Caki2 (cell line): Measurements from ENCODE around the gene LTBP1. TPM values are rescaled to one million over a fixed set of nuclear protein-coding genes. Genes with fewer than 3 reads are reported as not detected.
"Not testable (repeated sequence)": the region's sequence is repeated elsewhere in the genome, so short reads cannot be mapped to it uniquely, and the experiment has no call there.

ENCODE experiments used
- DNase-seq: peaks from one replicate; pipeline ENCODE4 v3.0.0-alpha.2; 2015; ENCODE audit warnings: low read depth
- in situ Hi-C: cut with HindIII; loops from 2 replicates; pipeline ENCODE4 v1.10.0; 2016; ENCODE audit warnings: low sequenced_read_pairs, low pct_unique_long_range_greater_than_20kb, mixed read lengths
- total RNA-seq: library from RNA; depleted of rRNA; stranded (reverse); fragments of >200 nt; shearing (Covaris generic); gene quantifications from 2 replicates; pipeline ENCODE4 v1.2.3, GENCODE V29; 2014; ENCODE audit warnings: low replicate concordance

LTBP1 gene
- total RNA-seq, 1 experiment from 2014 or later, result 3.6 TPM

- in situ Hi-C loops, result no loop called here
- no peak for DNase-seq
Observed at GRCh38 chr2:33135645-33136044, 188.9 kb downstream of the LTBP1 start.

DNA sequence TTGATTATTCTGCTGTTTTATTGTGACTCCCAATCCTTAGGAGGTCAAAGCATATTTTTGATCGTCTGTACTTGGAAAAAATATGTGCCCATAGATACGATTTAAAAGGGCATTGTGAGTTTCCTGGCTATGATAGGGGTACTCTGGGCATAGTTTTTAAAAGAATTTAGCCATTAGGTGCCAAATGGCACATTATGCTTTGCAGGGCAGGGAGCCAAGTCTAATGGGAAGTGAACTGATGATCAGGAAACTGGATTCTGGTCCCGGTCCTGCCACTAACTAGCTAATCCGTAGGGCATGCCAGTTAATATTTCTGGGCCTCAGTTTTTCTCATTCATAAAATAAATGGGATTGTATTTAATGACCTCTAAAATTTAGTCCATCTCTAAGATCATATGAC is 189.3 kb downstream of the LTBP1 start:
- no peak for DNase-seq
- in situ Hi-C loops, result no loop called here

DNA sequence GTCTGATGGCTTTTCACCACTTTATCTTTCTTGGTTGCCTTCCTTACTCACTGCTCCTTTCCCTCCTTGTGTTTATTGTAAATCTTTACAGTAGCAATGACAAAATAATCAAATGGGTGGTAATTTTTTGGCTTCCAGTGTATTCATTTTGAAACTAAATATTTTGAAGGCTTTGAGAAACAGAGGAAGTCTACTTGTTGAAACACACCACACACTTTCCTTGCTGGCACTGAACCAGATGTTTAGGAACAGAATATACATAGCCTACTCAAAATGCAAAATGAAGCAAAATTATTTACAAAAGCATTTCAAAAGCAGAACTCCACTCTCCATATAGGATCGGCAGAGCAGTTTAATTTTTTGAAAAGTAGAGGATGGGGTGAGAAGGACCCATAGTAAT is 189.8 kb downstream of the LTBP1 start:
- in situ Hi-C loops, result no loop called here

GRCh38 chr2:33137331-33137730 is 190.6 kb downstream of the LTBP1 start:
- no peak for DNase-seq
- in situ Hi-C loops, result no loop called here

More for the DNA sequence above, 189.8 kb downstream of the LTBP1 start:
- DNase-seq, result no peak

- DNase-seq, result no peak
- in situ Hi-C loops, result no loop called here
Observed at GRCh38 chr2:33139949-33140348, 193.2 kb downstream of the LTBP1 start.

GRCh38 chr2:33141476-33141875 is 194.7 kb downstream of the LTBP1 start:
- DNase-seq, result no peak
- in situ Hi-C loops, result no loop called here

DNA sequence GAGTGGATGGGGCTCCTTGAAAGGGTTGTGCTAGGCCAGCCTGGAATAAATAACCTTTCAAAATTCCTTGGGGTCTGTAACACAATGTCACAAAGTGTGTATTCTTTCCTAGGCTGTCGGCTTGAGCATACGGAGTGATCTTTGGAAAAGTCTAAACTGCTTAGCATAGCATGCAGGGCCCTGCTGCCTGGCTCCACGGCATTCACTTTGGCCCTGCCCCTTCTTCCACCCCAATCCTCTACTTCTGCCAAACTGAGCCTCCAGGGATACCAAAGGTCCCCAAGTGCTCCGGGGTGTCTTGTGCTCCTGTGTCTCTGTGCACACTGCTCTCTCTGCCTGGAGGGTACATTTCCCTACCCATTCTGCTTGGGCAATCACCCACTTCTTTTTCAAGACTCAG is 196.1 kb downstream of the LTBP1 start:
- in situ Hi-C loops, result no loop called here
- DNase-seq, result no peak

DNA sequence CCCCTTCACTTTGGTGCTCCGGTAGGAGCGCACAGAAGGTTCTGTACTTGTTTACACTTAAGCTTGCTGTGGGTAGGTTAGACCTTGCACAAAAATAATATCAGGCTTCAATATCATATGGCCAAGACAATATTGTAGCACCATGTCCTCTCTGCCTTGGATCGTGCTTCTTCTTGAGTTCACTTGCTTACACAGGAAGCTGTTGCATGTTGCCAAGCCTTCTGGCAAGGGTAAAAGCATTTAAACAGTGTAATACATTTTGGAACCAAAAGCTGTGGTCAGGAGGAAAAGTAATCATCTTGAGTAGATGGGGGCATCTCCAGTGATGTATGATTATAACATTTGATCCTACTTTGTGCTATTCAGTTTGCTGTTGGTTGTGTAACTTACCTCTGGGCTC is 197.5 kb downstream of the LTBP1 start:
- in situ Hi-C loops, result no loop called here

GRCh38 chr2:33145459-33145858 is 198.7 kb downstream of the LTBP1 start:
- DNase-seq, result no peak
- in situ Hi-C loops, result no loop called here

More for the DNA sequence above, 197.5 kb downstream of the LTBP1 start:
- DNase-seq, result no peak

DNA sequence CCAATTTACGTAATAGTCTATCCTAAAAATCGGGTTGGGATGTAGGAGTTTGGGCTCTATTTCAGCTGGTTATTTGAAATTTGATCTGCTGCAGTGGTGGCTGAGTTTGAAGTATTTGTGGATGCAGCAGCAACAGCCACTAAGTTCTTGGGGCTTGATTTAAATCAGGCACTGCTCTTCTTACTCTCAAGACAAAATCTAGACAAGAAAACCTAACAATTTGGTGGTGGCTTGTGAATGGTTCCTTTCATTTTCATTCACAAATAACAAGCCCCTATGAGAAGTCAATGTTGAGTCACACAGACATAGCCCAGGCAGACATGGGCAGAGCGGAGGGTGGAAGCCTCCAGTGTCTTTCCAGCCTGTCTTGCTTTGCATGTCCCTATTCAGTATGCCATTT is 199.3 kb downstream of the LTBP1 start:
- in situ Hi-C loops, result no loop called here
- no peak for DNase-seq

DNA sequence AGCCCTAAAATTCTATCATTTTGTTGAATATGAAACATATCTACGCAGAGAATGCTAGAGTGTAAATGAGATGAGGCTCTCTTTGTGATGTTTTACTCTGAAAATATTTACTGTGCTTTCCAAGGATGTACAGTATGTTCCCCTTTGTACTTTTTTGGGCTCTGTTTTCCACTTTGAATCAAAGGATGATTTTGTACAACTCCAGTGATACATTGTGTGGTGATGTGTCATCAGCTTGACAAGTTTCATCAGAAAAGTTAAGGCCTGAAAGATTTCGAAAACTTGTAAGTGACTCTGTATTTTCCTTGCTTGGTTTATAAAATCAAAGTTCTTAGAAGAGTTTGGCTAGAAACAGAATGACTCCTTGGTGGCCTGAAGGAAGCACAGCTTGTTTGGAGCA is 206.3 kb downstream of the LTBP1 start:
- no peak for DNase-seq
- in situ Hi-C loops, result no loop called here

GRCh38 chr2:33158482-33159003 is 211.8 kb downstream of the LTBP1 start:
- in situ Hi-C loops, result no loop called here
- DNase-seq, result no peak

GRCh38 chr2:33160191-33160590 is 213.4 kb downstream of the LTBP1 start:
- no peak for DNase-seq
- in situ Hi-C loops, result no loop called here

DNA sequence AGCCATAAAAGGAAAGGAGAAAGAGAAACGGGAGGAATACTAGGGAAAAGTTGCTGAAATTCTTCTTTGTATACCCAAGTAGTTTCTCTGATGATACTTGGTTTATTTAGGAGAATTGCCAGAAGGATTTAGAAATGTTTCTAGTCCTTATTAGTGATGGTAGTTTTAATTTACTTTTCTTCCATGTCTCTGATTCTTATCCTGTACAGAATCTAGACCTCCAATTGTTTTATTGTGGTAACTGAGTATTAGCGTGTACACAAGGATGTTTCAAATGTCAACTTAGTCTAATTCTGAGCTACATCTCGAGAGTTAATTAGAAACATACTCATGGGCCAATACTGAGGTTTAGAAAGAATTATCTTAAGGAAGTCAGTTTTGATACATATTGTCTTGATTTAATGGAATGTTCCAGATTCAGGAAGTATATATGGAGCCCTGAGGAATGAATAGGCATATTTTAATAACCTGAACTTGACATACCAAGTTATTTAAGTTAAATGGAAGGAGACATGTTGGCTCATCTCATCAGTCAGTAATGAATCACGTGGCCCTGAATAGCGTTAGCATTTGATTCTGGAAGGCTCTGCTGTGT is 219.6 kb downstream of the LTBP1 start:
- DNase-seq, result no peak
- in situ Hi-C loops, result no loop called here

GRCh38 chr2:33167622-33168245 is 221.0 kb downstream of the LTBP1 start:
- no peak for DNase-seq
- in situ Hi-C loops, result no loop called here

DNA sequence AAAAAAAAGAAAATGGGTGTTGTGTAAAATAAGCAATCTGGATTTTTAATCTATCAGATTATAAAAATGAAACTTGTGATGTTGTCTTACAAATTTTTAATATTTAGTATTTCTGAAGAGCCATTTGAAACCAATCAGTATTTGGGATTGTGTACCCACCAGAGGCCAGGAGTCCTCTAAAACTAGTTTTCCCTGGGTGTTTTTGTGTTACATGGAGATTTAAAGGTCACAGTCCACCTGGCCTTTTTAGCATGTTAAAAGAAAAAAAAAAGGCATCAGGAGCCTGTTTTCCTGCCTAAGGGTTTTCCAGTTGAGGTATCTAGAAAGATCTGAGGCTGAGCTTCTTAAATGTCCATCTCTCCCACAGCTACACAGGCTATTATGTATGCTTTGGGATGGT is 221.7 kb downstream of the LTBP1 start:
- no peak for DNase-seq
- in situ Hi-C loops, result no loop called here

DNA sequence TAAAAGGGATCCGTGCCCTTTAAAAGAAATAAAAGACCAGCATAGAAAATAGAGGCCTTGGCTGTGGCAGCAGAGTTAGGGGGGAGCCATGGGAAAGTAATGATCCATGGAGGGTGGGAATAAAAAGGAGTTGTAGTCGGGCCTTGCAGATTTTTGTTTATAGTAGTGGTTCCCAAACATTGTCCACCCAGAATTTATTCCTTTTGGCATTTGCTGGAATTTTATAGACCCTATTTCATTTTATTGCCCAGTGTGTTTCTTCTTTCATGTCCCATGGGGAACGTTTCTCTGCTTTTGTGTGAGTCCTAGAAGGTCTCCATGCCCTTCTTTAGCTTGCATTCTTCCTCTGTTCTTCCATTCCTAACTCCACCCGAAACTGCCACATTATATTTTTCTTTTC is 222.2 kb downstream of the LTBP1 start:
- in situ Hi-C loops, result no loop called here
- no peak for DNase-seq

DNA sequence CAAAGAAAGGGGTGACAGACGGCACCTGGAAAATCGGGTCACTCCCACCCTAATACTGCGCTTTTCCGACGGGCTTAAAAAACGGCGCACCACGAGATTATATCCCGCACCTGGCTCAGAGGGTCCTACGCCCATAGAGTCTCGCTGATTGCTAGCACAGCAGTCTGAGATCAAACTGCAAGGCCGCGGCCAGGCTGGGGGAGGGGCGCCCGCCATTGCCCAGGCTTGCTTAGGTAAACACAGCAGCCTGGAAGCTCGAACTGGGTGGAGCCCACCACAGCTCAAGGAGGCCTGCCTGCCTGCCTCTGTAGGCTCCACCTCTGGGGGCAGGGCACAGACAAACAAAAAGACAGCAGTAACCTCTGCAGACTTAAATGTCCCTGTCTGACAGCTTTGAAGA is 223.5 kb downstream of the LTBP1 start:
- not testable (repeated sequence) for DNase-seq

GRCh38 chr2:33177627-33178026 is 230.9 kb downstream of the LTBP1 start:
- in situ Hi-C loops, result no loop called here
- no peak for DNase-seq

More for the DNA sequence above, 223.5 kb downstream of the LTBP1 start:
- in situ Hi-C loops, result not testable (repeated sequence)

GRCh38 chr2:33178209-33178608 is 231.5 kb downstream of the LTBP1 start:
- DNase-seq, result no peak
- in situ Hi-C loops, result no loop called here
